ENCODE measurements around the gene TGOLN2.

The TGOLN2 gene

GRCh38 chr2:85327160-85327821, 498 bp downstream of the TGOLN2 start:
- TF ChIP-seq REST (IDR thresholded peaks at IDR 0.05; ENCODE audit: insufficient replicate concordance, low read depth) (no peak), SPI1 (IDR thresholded peaks at IDR 0.05; ENCODE audit: borderline replicate concordance, low read depth) (no peak), POLR2AphosphoS5 (IDR thresholded peaks at IDR 0.05; ENCODE audit: low read depth) (no peak), CTCF (IDR thresholded peaks at IDR 0.05; ENCODE audit: insufficient read depth, low read length) (no peak), GABPA (IDR thresholded peaks at IDR 0.05; ENCODE audit: low read depth) (no peak)
- Histone ChIP-seq H3K27me3 (ENCODE audit: insufficient read depth, poor library complexity, severe bottlenecking) (no peaks in the 10 kb centered on the region), H3K4me3 (replicated peaks; ENCODE audit: insufficient read depth, low read length) (peak overlapping the region; percentile 78), H3K27ac (replicated peaks) (peak overlapping the region; percentile 96)
- peak in 1 of 2 experiments; percentile 48 for DNase-seq (ENCODE audit: low read depth in 1 of 2, low spot score in 1 of 2)

GRCh38 chr2:85326406-85327159, 1.2 kb downstream of the TGOLN2 start:
- H3K4me3 ChIP-seq (replicated peaks; ENCODE audit: insufficient read depth, low read length) = peak overlapping the region; percentile 78
- DNase-seq (ENCODE audit: low read depth in 1 of 2, low spot score in 1 of 2) = peak in 1 of 2 experiments; percentile 86

GRCh38 chr2:85325466-85325811, 2.4 kb downstream of the TGOLN2 start:
- peak overlapping the region; percentile 96 for H3K27ac ChIP-seq (replicated peaks)

More at GRCh38 chr2:85326406-85327159, 1.2 kb downstream of the TGOLN2 start:
- TF ChIP-seq REST (IDR thresholded peaks at IDR 0.05; ENCODE audit: insufficient replicate concordance, low read depth) = no peak
- peak; percentile 48; the same call in 1 of the 2 replicates for TF ChIP-seq SPI1 (IDR thresholded peaks at IDR 0.05; ENCODE audit: borderline replicate concordance, low read depth)
- Histone ChIP-seq H3K27me3 (ENCODE audit: insufficient read depth, poor library complexity, severe bottlenecking) (no peaks in the 10 kb centered on the region), H3K27ac (replicated peaks) (peak overlapping the region; percentile 96)

More at GRCh38 chr2:85325466-85325811, 2.4 kb downstream of the TGOLN2 start:
- TF ChIP-seq POLR2AphosphoS5 (IDR thresholded peaks at IDR 0.05; ENCODE audit: low read depth) (no peak), GABPA (IDR thresholded peaks at IDR 0.05; ENCODE audit: low read depth) (no peak), REST (IDR thresholded peaks at IDR 0.05; ENCODE audit: insufficient replicate concordance, low read depth) (no peak), SPI1 (IDR thresholded peaks at IDR 0.05; ENCODE audit: borderline replicate concordance, low read depth) (no peak), CTCF (IDR thresholded peaks at IDR 0.05; ENCODE audit: insufficient read depth, low read length) (no peak)
- Histone ChIP-seq H3K27me3 (ENCODE audit: insufficient read depth, poor library complexity, severe bottlenecking) (no peaks in the 10 kb centered on the region), H3K4me3 (replicated peaks; ENCODE audit: insufficient read depth, low read length) (peak overlapping the region; percentile 78)
- DNase-seq (ENCODE audit: low read depth in 1 of 2, low spot score in 1 of 2) = no peak

All from HL-60 (cell line).